ENCODE results near the gene FSTL5. TPM values are rescaled to one million over a fixed set of nuclear protein-coding genes. Genes with fewer than 3 reads are reported as not detected.

FSTL5 gene
- total and polyA plus RNA-seq, 2 experiments from 2014 or later = not detected

DNA sequence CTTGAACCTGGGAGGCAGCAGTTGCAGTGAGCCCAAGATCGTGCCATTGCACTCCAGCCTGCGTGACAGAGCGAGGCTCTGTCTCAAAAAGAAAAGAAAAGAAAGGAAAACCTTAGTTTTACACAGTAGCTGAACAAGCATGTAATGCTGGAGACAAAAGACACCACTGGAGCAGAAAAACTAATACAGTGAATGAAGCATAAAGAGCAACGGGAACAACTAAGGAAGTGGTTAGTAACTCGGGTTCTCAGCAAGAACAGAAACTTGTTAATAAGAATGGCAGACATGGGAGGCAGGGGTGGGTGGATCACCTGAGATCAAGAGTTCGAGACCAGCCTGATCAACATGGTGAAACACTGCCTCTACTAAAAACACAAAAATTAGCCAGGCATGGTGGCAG lies 263.7 kb downstream of the FSTL5 start:
- TF ChIP-seq EZH2 (IDR thresholded peaks at IDR 0.05; ENCODE audit: insufficient read depth, poor library complexity, severe bottlenecking) = no peak
- no peak for TF ChIP-seq EZH2phosphoT487 (IDR thresholded peaks at IDR 0.05; ENCODE audit: insufficient read depth, low read depth)
- Histone ChIP-seq H3K4me3 (no peak overlapping the region), H3K9me3 (ENCODE audit: low read depth) (no peaks in the 10 kb centered on the region), H3K4me2 (ENCODE audit: unreplicated experiment) (no peak overlapping the region), H3K4me1 (ENCODE audit: insufficient read depth) (no peaks in the 10 kb centered on the region), H3K9ac (no peak overlapping the region), H3K9me2 (ENCODE audit: insufficient read depth) (no peaks in the 10 kb centered on the region), H3K27ac (no peak overlapping the region), H3F3A (ENCODE audit: insufficient read depth) (no peaks in the 10 kb centered on the region), H3K79me2 (ENCODE audit: insufficient read depth) (no peaks in the 10 kb centered on the region), H2AFZ (no peak overlapping the region), H4K20me1 (ENCODE audit: insufficient read depth) (no peaks in the 10 kb centered on the region), H3K27me3 (replicated peaks; ENCODE audit: insufficient read depth) (no peaks in the 10 kb centered on the region), H3K36me3 (ENCODE audit: low read depth) (no peaks in the 10 kb centered on the region)
- 21 to 27% methylated on average over 6 of the region's 6 CpGs for WGBS, 2 experiments (ENCODE audit: low coverage in 1 of 2, low lambda C conversion rate in 2 of 2, missing lambda C conversion rate in 2 of 2)
- in situ Hi-C loops (cut with MboI) = no loop called here
- no peak for DNase-seq

GRCh38 chr4:161894493-161895167 lies 269.2 kb downstream of the FSTL5 start:
- no peaks in the 10 kb centered on the region for H3K36me3 ChIP-seq (ENCODE audit: low read depth)
- H3K27me3 ChIP-seq (replicated peaks; ENCODE audit: insufficient read depth) = no peaks in the 10 kb centered on the region
- no peak overlapping the region for H3K4me2 ChIP-seq (ENCODE audit: unreplicated experiment)
- H3F3A ChIP-seq (ENCODE audit: insufficient read depth) = no peaks in the 10 kb centered on the region
- H3K9ac ChIP-seq = no peak overlapping the region
- no peaks in the 10 kb centered on the region for H3K9me2 ChIP-seq (ENCODE audit: insufficient read depth)
- H3K4me1 ChIP-seq (ENCODE audit: insufficient read depth) = no peaks in the 10 kb centered on the region
- DNase-seq = no peak
- no peak overlapping the region for H3K27ac ChIP-seq
- TF ChIP-seq EZH2phosphoT487 (IDR thresholded peaks at IDR 0.05; ENCODE audit: insufficient read depth, low read depth) (no peak), EZH2 (IDR thresholded peaks at IDR 0.05; ENCODE audit: insufficient read depth, poor library complexity, severe bottlenecking) (no peak)
- no peaks in the 10 kb centered on the region for H3K9me3 ChIP-seq (ENCODE audit: low read depth)
- 36 to 53% methylated on average over 6 of the region's 6 CpGs for WGBS, 2 experiments (ENCODE audit: low coverage in 1 of 2, low lambda C conversion rate in 2 of 2, missing lambda C conversion rate in 2 of 2)
- H4K20me1 ChIP-seq (ENCODE audit: insufficient read depth) = no peaks in the 10 kb centered on the region
- H3K79me2 ChIP-seq (ENCODE audit: insufficient read depth) = no peaks in the 10 kb centered on the region
- in situ Hi-C loops (cut with MboI) = no loop called here
- H2AFZ ChIP-seq = no peak overlapping the region
- no peak overlapping the region for H3K4me3 ChIP-seq

- Histone ChIP-seq H3K9ac (no peak overlapping the region), H4K20me1 (ENCODE audit: insufficient read depth) (no peaks in the 10 kb centered on the region), H3K79me2 (ENCODE audit: insufficient read depth) (no peaks in the 10 kb centered on the region), H3K9me2 (ENCODE audit: insufficient read depth) (no peaks in the 10 kb centered on the region), H3K36me3 (ENCODE audit: low read depth) (no peaks in the 10 kb centered on the region), H3K4me2 (ENCODE audit: unreplicated experiment) (no peak overlapping the region), H3K9me3 (ENCODE audit: low read depth) (no peaks in the 10 kb centered on the region), H3K4me1 (ENCODE audit: insufficient read depth) (no peaks in the 10 kb centered on the region), H3K27ac (no peak overlapping the region), H3K27me3 (replicated peaks; ENCODE audit: insufficient read depth) (no peaks in the 10 kb centered on the region), H2AFZ (no peak overlapping the region), H3K4me3 (no peak overlapping the region), H3F3A (ENCODE audit: insufficient read depth) (no peaks in the 10 kb centered on the region)
- no peak for DNase-seq
- in situ Hi-C loops (cut with MboI) = no loop called here
- WGBS, 2 experiments (ENCODE audit: low coverage in 1 of 2, low lambda C conversion rate in 2 of 2, missing lambda C conversion rate in 2 of 2) = 31 to 37% methylated on average over 1 of the region's 1 CpG
- TF ChIP-seq EZH2 (IDR thresholded peaks at IDR 0.05; ENCODE audit: insufficient read depth, poor library complexity, severe bottlenecking) = no peak
- TF ChIP-seq EZH2phosphoT487 (IDR thresholded peaks at IDR 0.05; ENCODE audit: insufficient read depth, low read depth) = no peak
These were observed 269.8 kb downstream of the FSTL5 start for GRCh38 chr4:161894014-161894413.

DNA sequence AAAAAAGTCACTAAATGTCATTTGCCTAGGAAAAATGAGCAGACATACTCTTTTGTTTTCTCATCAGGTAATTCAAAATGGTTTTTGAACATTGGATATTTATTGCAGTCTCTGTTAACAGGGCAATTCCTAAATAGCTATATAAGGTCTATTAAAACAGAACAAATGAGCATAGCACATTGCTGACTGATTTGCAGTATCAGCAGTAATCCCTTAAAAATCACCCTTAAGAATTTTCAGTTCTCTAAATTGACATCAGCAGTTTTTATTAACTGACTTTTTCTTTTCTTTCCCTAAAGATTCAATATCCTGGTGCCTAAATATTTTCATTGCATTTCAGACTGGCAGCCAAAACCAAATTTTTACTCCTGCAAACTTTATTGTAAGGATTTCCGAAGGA lies 270.2 kb downstream of the FSTL5 start:
- no peaks in the 10 kb centered on the region for H3K9me2 ChIP-seq (ENCODE audit: insufficient read depth)
- no peaks in the 10 kb centered on the region for H3F3A ChIP-seq (ENCODE audit: insufficient read depth)
- H2AFZ ChIP-seq = no peak overlapping the region
- H4K20me1 ChIP-seq (ENCODE audit: insufficient read depth) = no peaks in the 10 kb centered on the region
- H3K4me2 ChIP-seq (ENCODE audit: unreplicated experiment) = no peak overlapping the region
- no peaks in the 10 kb centered on the region for H3K9me3 ChIP-seq (ENCODE audit: low read depth)
- no peak for DNase-seq
- H3K4me1 ChIP-seq (ENCODE audit: insufficient read depth) = no peaks in the 10 kb centered on the region
- no peaks in the 10 kb centered on the region for H3K36me3 ChIP-seq (ENCODE audit: low read depth)
- no peak overlapping the region for H3K27ac ChIP-seq
- 14 to 28% methylated on average over 1 of the region's 1 CpG for WGBS, 2 experiments (ENCODE audit: low coverage in 1 of 2, low lambda C conversion rate in 2 of 2, missing lambda C conversion rate in 2 of 2)
- no peak overlapping the region for H3K4me3 ChIP-seq
- no peak for TF ChIP-seq EZH2phosphoT487 (IDR thresholded peaks at IDR 0.05; ENCODE audit: insufficient read depth, low read depth)
- TF ChIP-seq EZH2 (IDR thresholded peaks at IDR 0.05; ENCODE audit: insufficient read depth, poor library complexity, severe bottlenecking) = no peak
- H3K79me2 ChIP-seq (ENCODE audit: insufficient read depth) = no peaks in the 10 kb centered on the region
- no peaks in the 10 kb centered on the region for H3K27me3 ChIP-seq (replicated peaks; ENCODE audit: insufficient read depth)
- H3K9ac ChIP-seq = no peak overlapping the region
- in situ Hi-C loops (cut with MboI) = no loop called here

GRCh38 chr4:161892951-161893350 lies 270.8 kb downstream of the FSTL5 start:
- no peaks in the 10 kb centered on the region for H4K20me1 ChIP-seq (ENCODE audit: insufficient read depth)
- no peak overlapping the region for H3K4me3 ChIP-seq
- no peak overlapping the region for H3K9ac ChIP-seq
- in situ Hi-C loops (cut with MboI) = no loop called here
- no peak overlapping the region for H3K27ac ChIP-seq
- no peak for TF ChIP-seq EZH2 (IDR thresholded peaks at IDR 0.05; ENCODE audit: insufficient read depth, poor library complexity, severe bottlenecking)
- TF ChIP-seq EZH2phosphoT487 (IDR thresholded peaks at IDR 0.05; ENCODE audit: insufficient read depth, low read depth) = no peak
- DNase-seq = no peak
- H3K36me3 ChIP-seq (ENCODE audit: low read depth) = no peaks in the 10 kb centered on the region
- H3K9me3 ChIP-seq (ENCODE audit: low read depth) = no peaks in the 10 kb centered on the region
- no peak overlapping the region for H3K4me2 ChIP-seq (ENCODE audit: unreplicated experiment)
- no peaks in the 10 kb centered on the region for H3K4me1 ChIP-seq (ENCODE audit: insufficient read depth)
- no peaks in the 10 kb centered on the region for H3K27me3 ChIP-seq (replicated peaks; ENCODE audit: insufficient read depth)
- H2AFZ ChIP-seq = no peak overlapping the region
- no peaks in the 10 kb centered on the region for H3K9me2 ChIP-seq (ENCODE audit: insufficient read depth)
- H3F3A ChIP-seq (ENCODE audit: insufficient read depth) = no peaks in the 10 kb centered on the region
- H3K79me2 ChIP-seq (ENCODE audit: insufficient read depth) = no peaks in the 10 kb centered on the region

All from GM23248 (cell line).